ENCODE data around the gene R3HCC1L.

The R3HCC1L gene

GRCh38 chr10:98266647-98267046 is 132.2 kb downstream of the R3HCC1L start:
- no peak for FAIRE-seq
- TF ChIP-seq POLR2AphosphoS5 (IDR thresholded peaks at IDR 0.05; ENCODE audit: low read depth, low read length) = no peak
- no peak for TF ChIP-seq TAF1 (IDR thresholded peaks at IDR 0.05; ENCODE audit: borderline replicate concordance, low read depth, low read length)
- no peak for TF ChIP-seq POLR2A (IDR thresholded peaks at IDR 0.05; ENCODE audit: low read depth, low read length)
- DNase-seq (ENCODE audit: insufficient read length) = no peak

GRCh38 chr10:98267069-98267893 is 132.8 kb downstream of the R3HCC1L start:
- no peak for FAIRE-seq
- no peak for TF ChIP-seq POLR2AphosphoS5 (IDR thresholded peaks at IDR 0.05; ENCODE audit: low read depth, low read length)
- no peak for TF ChIP-seq TAF1 (IDR thresholded peaks at IDR 0.05; ENCODE audit: borderline replicate concordance, low read depth, low read length)
- TF ChIP-seq POLR2A (IDR thresholded peaks at IDR 0.05; ENCODE audit: low read depth, low read length) = no peak
- no peak for DNase-seq (ENCODE audit: insufficient read length)

DNA sequence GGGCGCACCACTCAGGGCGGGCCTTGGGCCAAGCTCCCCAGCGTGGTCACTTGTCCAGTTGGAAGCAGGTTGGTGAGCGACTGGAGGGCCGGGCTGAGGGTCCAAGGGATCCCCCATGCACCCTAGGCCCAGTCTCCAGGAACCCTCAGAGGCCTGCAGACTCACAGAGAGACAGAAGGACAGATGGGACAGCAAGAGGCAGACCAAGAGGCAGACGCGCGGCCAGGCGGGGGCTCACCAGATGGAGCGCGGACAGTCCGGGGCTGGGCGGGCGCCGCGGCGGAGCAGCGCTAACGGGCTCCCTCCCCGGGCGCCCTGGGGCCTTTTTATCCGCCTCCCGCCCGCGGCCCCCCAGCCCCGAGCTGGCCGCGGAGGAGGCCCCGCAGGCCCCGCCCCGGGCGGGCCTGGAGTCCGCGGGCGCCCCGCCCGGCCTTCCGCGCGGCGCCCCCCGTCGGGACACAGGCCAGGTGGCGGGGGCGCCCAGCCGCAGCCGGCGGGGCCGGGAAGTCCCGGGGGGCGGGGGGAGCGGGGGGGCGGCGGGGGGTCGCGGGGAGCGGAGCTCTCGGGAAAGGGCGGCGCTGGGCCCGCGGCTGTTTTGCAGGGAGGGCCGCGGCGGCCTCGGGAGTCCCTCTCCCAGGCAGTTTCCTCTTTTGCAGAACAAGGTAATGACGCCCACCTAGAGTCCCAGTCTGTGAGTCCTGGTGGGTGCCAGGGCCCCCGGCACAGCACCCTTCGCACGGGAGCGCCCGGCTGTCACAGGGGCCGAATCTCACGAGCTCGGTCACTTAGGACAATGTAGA is 133.6 kb downstream of the R3HCC1L start, which contains the start of gene LOXL4:
Gene LOXL4 (minus strand): TSS at position 301 of the 800 bp plus-strand sequence. CDS start 5,175 bp downstream, outside the sequence.
- TF ChIP-seq POLR2AphosphoS5 (IDR thresholded peaks at IDR 0.05; ENCODE audit: low read depth, low read length) = no peak
- no peak for TF ChIP-seq POLR2A (IDR thresholded peaks at IDR 0.05; ENCODE audit: low read depth, low read length)
- no peak for TF ChIP-seq TAF1 (IDR thresholded peaks at IDR 0.05; ENCODE audit: borderline replicate concordance, low read depth, low read length)
- peak; percentile 52 for DNase-seq (ENCODE audit: insufficient read length)

GRCh38 chr10:98268694-98269431 is 134.4 kb downstream of the R3HCC1L start:
- no peak for DNase-seq (ENCODE audit: insufficient read length)
- FAIRE-seq = no peak
- TF ChIP-seq TAF1 (IDR thresholded peaks at IDR 0.05; ENCODE audit: borderline replicate concordance, low read depth, low read length) (no peak), POLR2A (IDR thresholded peaks at IDR 0.05; ENCODE audit: low read depth, low read length) (no peak), POLR2AphosphoS5 (IDR thresholded peaks at IDR 0.05; ENCODE audit: low read depth, low read length) (no peak)

More for the DNA sequence above, 133.6 kb downstream of the R3HCC1L start, which contains the start of gene LOXL4:
- no peak for FAIRE-seq

GRCh38 chr10:98269435-98269912 is 135.0 kb downstream of the R3HCC1L start:
- no peak for FAIRE-seq
- DNase-seq (ENCODE audit: insufficient read length) = no peak
- TF ChIP-seq POLR2A (IDR thresholded peaks at IDR 0.05; ENCODE audit: low read depth, low read length) (no peak), TAF1 (IDR thresholded peaks at IDR 0.05; ENCODE audit: borderline replicate concordance, low read depth, low read length) (no peak), POLR2AphosphoS5 (IDR thresholded peaks at IDR 0.05; ENCODE audit: low read depth, low read length) (no peak)

GRCh38 chr10:98270073-98270740 is 135.8 kb downstream of the R3HCC1L start:
- FAIRE-seq = no peak
- no peak for DNase-seq (ENCODE audit: insufficient read length)
- no peak for TF ChIP-seq TAF1 (IDR thresholded peaks at IDR 0.05; ENCODE audit: borderline replicate concordance, low read depth, low read length)

GRCh38 chr10:98270786-98271185 is 136.3 kb downstream of the R3HCC1L start:
- no peak for DNase-seq (ENCODE audit: insufficient read length)
- no peak for TF ChIP-seq POLR2A (IDR thresholded peaks at IDR 0.05; ENCODE audit: low read depth, low read length)
- no peak for TF ChIP-seq POLR2AphosphoS5 (IDR thresholded peaks at IDR 0.05; ENCODE audit: low read depth, low read length)
- TF ChIP-seq TAF1 (IDR thresholded peaks at IDR 0.05; ENCODE audit: borderline replicate concordance, low read depth, low read length) = no peak
- no peak for FAIRE-seq

DNA sequence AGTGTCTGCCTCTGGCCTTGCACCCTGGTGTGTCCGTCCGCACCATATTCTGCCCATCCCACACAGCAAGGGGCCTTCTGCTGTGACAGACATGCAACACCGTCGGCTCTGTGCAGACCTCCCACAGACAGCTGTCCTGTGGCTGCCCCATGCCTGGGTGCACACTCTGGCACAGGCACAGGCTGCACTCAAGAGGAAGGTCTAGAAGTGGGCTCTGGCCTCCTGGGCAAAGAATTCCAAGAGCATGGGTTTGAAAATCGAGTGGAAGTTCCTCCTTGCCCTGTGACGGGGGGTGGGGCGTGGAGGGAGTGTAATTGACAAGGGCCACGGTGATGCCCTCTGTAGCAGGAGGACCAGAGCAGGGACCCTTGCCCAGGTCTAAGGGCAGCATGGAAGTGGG is 137.8 kb downstream of the R3HCC1L start:
- no peak for DNase-seq (ENCODE audit: insufficient read length)
- no peak for FAIRE-seq
- TF ChIP-seq POLR2A (IDR thresholded peaks at IDR 0.05; ENCODE audit: low read depth, low read length) = no peak
- no peak for TF ChIP-seq POLR2AphosphoS5 (IDR thresholded peaks at IDR 0.05; ENCODE audit: low read depth, low read length)
- TF ChIP-seq TAF1 (IDR thresholded peaks at IDR 0.05; ENCODE audit: borderline replicate concordance, low read depth, low read length) = no peak

DNA sequence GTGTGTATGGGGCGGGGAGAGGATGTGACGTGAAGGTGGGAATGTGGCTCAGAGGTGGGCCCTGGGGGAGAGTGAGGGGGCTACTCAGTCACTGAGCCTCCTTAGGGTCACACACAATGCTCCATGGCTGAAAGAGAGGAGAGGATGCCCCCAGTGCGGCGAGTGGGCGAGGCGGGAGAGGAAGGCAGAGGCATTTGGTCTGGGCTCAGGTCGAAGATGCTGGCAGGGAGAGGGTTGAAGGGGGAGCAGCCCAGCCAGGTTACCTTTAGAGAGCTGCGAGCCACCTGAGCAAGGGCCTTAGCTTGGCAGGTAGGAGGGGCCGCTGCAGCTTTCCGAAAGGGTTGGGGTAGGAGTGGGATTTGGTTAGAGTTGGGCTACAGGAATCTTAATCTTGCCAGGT is 138.2 kb downstream of the R3HCC1L start:
- TF ChIP-seq TAF1 (IDR thresholded peaks at IDR 0.05; ENCODE audit: borderline replicate concordance, low read depth, low read length) (no peak), POLR2AphosphoS5 (IDR thresholded peaks at IDR 0.05; ENCODE audit: low read depth, low read length) (no peak), POLR2A (IDR thresholded peaks at IDR 0.05; ENCODE audit: low read depth, low read length) (no peak)
- FAIRE-seq (no peak), DNase-seq (ENCODE audit: insufficient read length) (no peak)

DNA sequence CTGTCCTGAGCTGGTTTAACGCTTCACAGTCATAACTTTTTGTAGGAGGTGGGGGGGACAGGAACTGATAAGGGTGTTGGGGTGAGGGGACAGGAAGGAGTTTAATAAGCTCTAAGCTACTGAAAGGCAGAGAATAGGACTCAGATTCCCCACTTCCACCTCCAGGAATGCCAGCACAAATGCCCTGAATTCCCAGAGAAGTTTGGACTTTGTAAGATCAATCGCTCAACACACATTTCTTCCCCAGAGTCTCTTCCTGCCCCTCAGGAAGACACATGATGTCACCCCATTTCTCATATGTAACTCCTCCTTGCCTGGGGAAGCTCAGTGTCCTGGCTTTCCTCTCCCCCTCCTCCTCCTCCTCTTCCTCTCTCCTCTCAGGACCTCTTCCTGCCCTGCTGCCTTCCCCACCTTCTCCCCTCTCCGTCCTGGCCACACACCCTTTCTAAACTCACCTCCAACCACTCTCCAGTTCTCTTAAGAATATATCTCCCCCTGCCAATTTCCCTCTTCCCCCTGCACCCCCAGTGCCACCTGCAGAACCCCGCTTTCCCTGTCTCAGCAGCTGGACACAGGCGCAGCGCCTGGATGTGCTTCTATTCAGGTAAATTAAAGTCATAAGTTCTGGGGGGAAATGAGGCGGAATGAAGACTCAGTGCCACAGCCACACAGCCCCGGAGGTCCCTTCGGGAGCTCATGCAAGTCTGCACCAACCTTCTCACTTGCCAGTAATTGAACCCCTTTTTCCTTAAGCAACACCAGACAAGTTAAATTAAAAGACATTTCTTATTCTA is 138.8 kb downstream of the R3HCC1L start:
- TF ChIP-seq TAF1 (IDR thresholded peaks at IDR 0.05; ENCODE audit: borderline replicate concordance, low read depth, low read length) (no peak), POLR2A (IDR thresholded peaks at IDR 0.05; ENCODE audit: low read depth, low read length) (no peak), POLR2AphosphoS5 (IDR thresholded peaks at IDR 0.05; ENCODE audit: low read depth, low read length) (no peak)
- FAIRE-seq (no peak), DNase-seq (ENCODE audit: insufficient read length) (no peak)
